ENCODE measurements around the gene TNNT1.

DNA sequence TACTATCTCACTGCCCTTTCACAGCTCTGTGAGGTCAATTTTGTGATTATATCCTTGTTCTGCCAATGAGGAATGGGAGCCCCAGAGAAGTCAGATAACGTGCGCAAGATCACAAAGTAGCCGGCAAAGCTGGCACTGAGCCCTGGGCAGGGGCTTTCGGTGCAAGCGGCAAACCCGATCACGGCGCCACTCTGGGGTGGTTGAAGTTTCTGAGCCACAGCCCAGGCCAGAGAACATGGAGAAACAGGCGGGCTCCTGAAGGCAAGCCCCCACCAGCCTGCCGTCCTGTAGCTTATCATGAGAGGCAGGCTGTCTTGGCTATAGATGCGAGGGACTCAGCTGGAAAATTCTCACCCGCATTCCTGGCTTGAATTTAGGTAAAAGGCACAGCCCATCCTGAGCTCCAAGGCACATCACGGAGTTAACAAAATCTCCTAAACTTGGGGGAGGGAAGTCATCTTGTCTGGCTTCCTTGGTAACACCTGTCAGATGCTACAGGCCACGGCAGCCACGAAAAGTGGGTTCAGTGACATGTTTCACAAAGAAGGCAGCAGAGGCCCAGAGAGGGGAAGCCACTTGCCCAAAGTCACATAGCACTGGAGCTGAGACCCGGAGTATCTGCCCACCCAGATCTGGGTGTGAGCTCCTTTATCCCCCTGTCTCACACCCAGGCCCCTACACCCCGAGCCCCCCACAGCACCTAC lies 12.5 kb downstream of the TNNT1 start:
- TF ChIP-seq, protein P1, sequence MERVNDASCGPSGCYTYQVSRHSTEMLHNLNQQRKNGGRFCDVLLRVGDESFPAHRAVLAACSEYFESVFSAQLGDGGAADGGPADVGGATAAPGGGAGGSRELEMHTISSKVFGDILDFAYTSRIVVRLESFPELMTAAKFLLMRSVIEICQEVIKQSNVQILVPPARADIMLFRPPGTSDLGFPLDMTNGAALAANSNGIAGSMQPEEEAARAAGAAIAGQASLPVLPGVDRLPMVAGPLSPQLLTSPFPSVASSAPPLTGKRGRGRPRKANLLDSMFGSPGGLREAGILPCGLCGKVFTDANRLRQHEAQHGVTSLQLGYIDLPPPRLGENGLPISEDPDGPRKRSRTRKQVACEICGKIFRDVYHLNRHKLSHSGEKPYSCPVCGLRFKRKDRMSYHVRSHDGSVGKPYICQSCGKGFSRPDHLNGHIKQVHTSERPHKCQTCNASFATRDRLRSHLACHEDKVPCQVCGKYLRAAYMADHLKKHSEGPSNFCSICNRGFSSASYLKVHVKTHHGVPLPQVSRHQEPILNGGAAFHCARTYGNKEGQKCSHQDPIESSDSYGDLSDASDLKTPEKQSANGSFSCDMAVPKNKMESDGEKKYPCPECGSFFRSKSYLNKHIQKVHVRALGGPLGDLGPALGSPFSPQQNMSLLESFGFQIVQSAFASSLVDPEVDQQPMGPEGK (CRISPR knock-in tag; IDR thresholded peaks at IDR 0.05; ENCODE audit: borderline replicate concordance), result no peak
- no peak for TF ChIP-seq BACH2 (CRISPR knock-in tag; IDR thresholded peaks at IDR 0.05; ENCODE audit: borderline replicate concordance)
- no peak for TF ChIP-seq ESRRG (CRISPR knock-in tag; IDR thresholded peaks at IDR 0.05)
- no peak for TF ChIP-seq OSR1 (CRISPR knock-in tag; IDR thresholded peaks at IDR 0.05)
- TF ChIP-seq ARNTL (CRISPR knock-in tag; IDR thresholded peaks at IDR 0.05; ENCODE audit: borderline replicate concordance, low read depth), result no peak
- TF ChIP-seq ZNF565 (CRISPR knock-in tag; conservative IDR thresholded peaks at IDR 0.05; ENCODE audit: low read depth), result no peak
- TF ChIP-seq ZFP3 (CRISPR knock-in tag; IDR thresholded peaks at IDR 0.05), result no peak
- TF ChIP-seq, protein P2, sequence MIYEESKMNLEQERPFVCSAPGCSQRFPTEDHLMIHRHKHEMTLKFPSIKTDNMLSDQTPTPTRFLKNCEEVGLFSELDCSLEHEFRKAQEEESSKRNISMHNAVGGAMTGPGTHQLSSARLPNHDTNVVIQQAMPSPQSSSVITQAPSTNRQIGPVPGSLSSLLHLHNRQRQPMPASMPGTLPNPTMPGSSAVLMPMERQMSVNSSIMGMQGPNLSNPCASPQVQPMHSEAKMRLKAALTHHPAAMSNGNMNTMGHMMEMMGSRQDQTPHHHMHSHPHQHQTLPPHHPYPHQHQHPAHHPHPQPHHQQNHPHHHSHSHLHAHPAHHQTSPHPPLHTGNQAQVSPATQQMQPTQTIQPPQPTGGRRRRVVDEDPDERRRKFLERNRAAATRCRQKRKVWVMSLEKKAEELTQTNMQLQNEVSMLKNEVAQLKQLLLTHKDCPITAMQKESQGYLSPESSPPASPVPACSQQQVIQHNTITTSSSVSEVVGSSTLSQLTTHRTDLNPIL (CRISPR knock-in tag; IDR thresholded peaks at IDR 0.05; ENCODE audit: low read depth), result no peak
- TF ChIP-seq ZFP30 (CRISPR knock-in tag; IDR thresholded peaks at IDR 0.05), result no peak
- no peak for TF ChIP-seq PPARA (CRISPR knock-in tag; IDR thresholded peaks at IDR 0.05; ENCODE audit: borderline replicate concordance)
- no peak for TF ChIP-seq TOX (CRISPR knock-in tag; IDR thresholded peaks at IDR 0.05; ENCODE audit: borderline replicate concordance)
- no peak for TF ChIP-seq RARB (CRISPR knock-in tag; IDR thresholded peaks at IDR 0.05)
- TF ChIP-seq ZC3H10 (CRISPR knock-in tag; IDR thresholded peaks at IDR 0.05), result no peak

Data from SK-N-SH treated with all-trans-retinoic acid at 6 μM for 48 hours (cell line).